ENCODE data around the gene XPR1.
"Not testable (repeated sequence)": the region's sequence is repeated elsewhere in the genome, so short reads cannot be mapped to it uniquely, and the experiment has no call there.

Gene XPR1

DNA sequence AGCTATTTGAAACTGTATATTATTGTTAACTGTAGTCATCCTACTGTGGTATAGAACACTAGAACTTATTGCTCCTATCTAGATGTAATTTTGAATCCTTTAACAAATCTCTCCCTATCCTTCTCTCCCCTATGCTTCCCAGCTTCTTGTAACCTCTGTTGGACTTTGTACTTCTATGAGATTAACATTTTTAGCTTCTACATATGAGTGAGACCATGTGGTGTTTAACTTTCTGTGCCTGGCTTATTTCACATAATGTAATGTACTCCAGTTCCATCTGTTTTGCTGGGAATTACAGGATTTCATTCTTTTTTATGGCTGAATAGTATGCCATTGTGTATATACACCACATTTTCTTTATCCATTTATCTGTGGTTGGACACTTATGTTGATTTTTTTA, 216.4 kb downstream of the XPR1 start:
- no peaks in the 10 kb centered on the region for H3K27me3 ChIP-seq
- no peak for DNase-seq
- H3K36me3 ChIP-seq = no peaks in the 10 kb centered on the region; the same call in none of the 2 replicates
- TF ChIP-seq, protein P1, sequence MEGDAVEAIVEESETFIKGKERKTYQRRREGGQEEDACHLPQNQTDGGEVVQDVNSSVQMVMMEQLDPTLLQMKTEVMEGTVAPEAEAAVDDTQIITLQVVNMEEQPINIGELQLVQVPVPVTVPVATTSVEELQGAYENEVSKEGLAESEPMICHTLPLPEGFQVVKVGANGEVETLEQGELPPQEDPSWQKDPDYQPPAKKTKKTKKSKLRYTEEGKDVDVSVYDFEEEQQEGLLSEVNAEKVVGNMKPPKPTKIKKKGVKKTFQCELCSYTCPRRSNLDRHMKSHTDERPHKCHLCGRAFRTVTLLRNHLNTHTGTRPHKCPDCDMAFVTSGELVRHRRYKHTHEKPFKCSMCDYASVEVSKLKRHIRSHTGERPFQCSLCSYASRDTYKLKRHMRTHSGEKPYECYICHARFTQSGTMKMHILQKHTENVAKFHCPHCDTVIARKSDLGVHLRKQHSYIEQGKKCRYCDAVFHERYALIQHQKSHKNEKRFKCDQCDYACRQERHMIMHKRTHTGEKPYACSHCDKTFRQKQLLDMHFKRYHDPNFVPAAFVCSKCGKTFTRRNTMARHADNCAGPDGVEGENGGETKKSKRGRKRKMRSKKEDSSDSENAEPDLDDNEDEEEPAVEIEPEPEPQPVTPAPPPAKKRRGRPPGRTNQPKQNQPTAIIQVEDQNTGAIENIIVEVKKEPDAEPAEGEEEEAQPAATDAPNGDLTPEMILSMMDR (IDR thresholded peaks at IDR 0.05; ENCODE audit: low read depth, low read length) = no peak
- H3K9me3 ChIP-seq = no peaks in the 10 kb centered on the region
- H3K4me1 ChIP-seq = no peaks in the 10 kb centered on the region
- no peak overlapping the region for H3K4me3 ChIP-seq (ENCODE audit: low read depth, low read length)

DNA sequence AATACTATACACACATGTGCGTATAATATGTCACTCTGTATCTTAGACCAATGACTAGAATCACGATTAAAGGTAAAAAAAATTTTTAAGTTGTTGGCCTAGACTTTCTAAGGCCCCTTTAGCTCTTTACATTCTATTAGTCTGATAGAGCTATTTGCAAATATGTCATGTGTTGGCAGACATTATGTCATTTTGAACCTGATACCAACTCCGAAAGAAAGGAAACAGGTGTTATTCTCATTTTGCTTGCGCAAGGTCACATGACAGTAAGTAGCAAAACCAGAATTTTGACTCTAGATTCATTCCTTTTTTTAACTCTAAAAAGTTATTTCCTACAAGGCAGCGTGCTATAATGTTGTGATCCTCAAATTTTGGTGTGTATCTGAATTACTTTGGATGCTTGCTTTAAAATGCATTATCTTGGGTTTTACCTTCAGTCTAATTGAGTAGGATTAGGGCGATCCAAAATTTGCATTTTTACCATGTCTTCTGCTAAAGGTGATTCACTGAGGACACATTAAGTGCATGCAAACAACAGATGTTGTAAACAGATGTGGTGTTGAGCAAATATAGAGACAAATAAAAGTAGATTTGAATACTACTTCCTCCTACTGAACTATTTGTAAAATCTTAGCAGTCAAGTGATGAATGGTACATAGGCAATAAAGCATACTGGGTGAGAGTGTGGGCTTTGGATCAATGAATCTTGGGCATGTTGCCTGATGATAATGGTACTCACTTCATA, 217.4 kb downstream of the XPR1 start:
- Histone ChIP-seq H3K27me3 (no peaks in the 10 kb centered on the region), H3K36me3 (no peaks in the 10 kb centered on the region; the same call in none of the 2 replicates), H3K9me3 (no peaks in the 10 kb centered on the region), H3K4me3 (ENCODE audit: low read depth, low read length) (no peak overlapping the region), H3K4me1 (peaks cover 3% of the 10 kb centered on the region; the same call in 1 of the 2 replicates)
- TF ChIP-seq, protein P1 (IDR thresholded peaks at IDR 0.05; ENCODE audit: low read depth, low read length) = no peak
- DNase-seq = no peak

DNA sequence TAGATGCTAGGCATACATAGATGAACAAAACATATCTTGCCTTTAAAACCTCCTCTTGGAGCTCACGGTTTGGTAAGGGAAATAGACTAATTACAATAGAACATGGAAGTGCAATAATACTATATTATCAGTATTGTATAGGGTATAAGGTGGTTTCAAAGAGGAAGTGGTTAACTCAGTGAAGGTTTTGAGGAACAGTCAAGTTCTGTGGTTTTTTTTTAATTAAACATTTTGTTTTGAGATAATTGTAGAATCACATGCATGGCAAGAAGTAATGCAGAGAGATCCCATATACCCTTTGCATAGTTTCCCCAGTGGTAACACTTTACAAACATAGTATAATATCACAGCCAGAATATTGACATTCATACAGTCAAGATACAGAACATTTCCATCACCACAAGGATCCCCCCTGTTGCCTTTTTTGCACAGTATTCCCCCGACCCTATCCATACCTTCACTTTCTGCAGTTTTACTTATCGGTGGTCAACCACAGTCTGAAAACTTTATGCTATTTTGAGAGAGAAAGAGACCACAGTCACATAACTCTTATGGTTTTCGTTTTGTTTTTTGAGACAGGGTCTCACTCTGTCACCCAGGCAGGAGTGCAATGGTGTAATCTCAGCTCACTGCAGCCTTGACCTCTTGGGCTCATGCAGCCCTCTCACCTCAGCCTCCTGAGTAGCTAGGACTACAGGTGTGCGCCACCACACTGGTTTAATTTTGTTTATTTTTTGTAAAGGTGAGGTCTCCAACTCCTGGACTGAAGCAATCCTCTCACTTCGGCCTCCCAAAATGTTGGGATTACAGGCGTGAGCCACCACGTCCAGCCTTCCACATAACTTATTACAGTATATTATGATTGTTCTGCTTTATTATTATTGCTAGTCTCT, 220.4 kb downstream of the XPR1 start:
- TF ChIP-seq, protein P1 (IDR thresholded peaks at IDR 0.05; ENCODE audit: low read depth, low read length) = no peak

GRCh38 chr1:180854001-180854400, 222.2 kb downstream of the XPR1 start:
- Histone ChIP-seq H3K36me3 (no peaks in the 10 kb centered on the region; the same call in 1 of the 2 replicates), H3K9me3 (no peaks in the 10 kb centered on the region), H3K4me1 (peaks cover 5% of the 10 kb centered on the region; the same call in 1 of the 2 replicates), H3K27me3 (no peaks in the 10 kb centered on the region), H3K4me3 (ENCODE audit: low read depth, low read length) (no peak overlapping the region)
- DNase-seq = no peak
- TF ChIP-seq, protein P1 (IDR thresholded peaks at IDR 0.05; ENCODE audit: low read depth, low read length) = no peak

More for the DNA sequence above, 220.4 kb downstream of the XPR1 start:
- Histone ChIP-seq H3K9me3 (no peaks in the 10 kb centered on the region), H3K36me3 (no peaks in the 10 kb centered on the region; the same call in 1 of the 2 replicates), H3K27me3 (no peaks in the 10 kb centered on the region), H3K4me3 (ENCODE audit: low read depth, low read length) (no peak overlapping the region), H3K4me1 (peaks cover 5% of the 10 kb centered on the region; the same call in 1 of the 2 replicates)
- no peak for DNase-seq

DNA sequence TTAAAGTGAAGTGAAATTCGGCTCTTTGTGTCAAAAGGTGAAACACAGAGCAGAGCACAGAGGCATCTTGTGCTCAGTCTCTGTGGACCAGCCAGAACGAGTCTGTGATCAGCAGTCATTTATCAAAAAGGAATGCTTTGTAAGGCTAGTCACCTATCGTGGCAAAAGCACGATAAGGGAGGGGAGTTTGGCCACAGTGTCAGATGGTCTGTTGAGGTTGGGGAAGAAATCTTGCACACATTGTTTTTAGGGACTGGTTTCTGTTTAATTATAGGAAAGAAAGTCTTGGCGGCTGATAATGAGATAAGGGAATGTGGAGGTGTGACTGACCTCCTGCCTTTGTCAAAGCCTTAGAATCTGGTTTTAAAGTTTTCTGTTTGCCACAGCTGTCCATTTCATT, 222.6 kb downstream of the XPR1 start:
- H3K36me3 ChIP-seq = no peaks in the 10 kb centered on the region; the same call in 1 of the 2 replicates
- TF ChIP-seq, protein P1 (IDR thresholded peaks at IDR 0.05; ENCODE audit: low read depth, low read length) = no peak
- peaks cover 8% of the 10 kb centered on the region; the same call in 1 of the 2 replicates for H3K4me1 ChIP-seq
- no peak for DNase-seq
- H3K9me3 ChIP-seq = no peaks in the 10 kb centered on the region
- no peaks in the 10 kb centered on the region for H3K27me3 ChIP-seq
- H3K4me3 ChIP-seq (ENCODE audit: low read depth, low read length) = no peak overlapping the region

- H3K9me3 ChIP-seq; DNase-seq; H3K36me3 ChIP-seq; H3K4me3 ChIP-seq (ENCODE audit: low read depth, low read length); H3K27me3 ChIP-seq: not testable (repeated sequence)
- H3K4me1 ChIP-seq = peaks cover 18% of the 10 kb centered on the region; the same call in 1 of the 2 replicates
Measured at GRCh38 chr1:180857947-180858725, 226.3 kb downstream of the XPR1 start.

All from BE2C (cell line).